Astrocyte of the cerebellum (primary cell): ENCODE data around the gene MEGF10.
"Not testable (repeated sequence)": the region's sequence is repeated elsewhere in the genome, so short reads cannot be mapped to it uniquely, and the experiment has no call there.

Experiments
- DNase-seq: peaks from one replicate; pipeline ENCODE4 v3.0.0-alpha.2; 2011; ENCODE audit warnings: low read depth
- H3K4me3 ChIP-seq: 2 replicates; pipeline ENCODE4 v1.5.1; 2011; ENCODE audit warnings: mild to moderate bottlenecking, low read depth, low read length, moderate library complexity
- CTCF ChIP-seq: IDR thresholded peaks from 2 replicates; pipeline ENCODE4 v1.5.1; 2012; ENCODE audit warnings: low read length, low read depth, moderate library complexity, mild to moderate bottlenecking; ENCODE audit errors: missing control alignments
- in situ Hi-C: cut with HindIII; loops from 2 replicates; pipeline ENCODE4 v1.10.0; 2017; ENCODE audit warnings: low sequenced_read_pairs

The MEGF10 gene

GRCh38 chr5:127293373-127293772 lies 2.8 kb downstream of the MEGF10 start:
- TF ChIP-seq CTCF = no peak
- no peak for DNase-seq
- in situ Hi-C loops = no loop called here
- no peak overlapping the region for H3K4me3 ChIP-seq

GRCh38 chr5:127294829-127295228 lies 4.2 kb downstream of the MEGF10 start:
- TF ChIP-seq CTCF = no peak
- no peak for DNase-seq
- H3K4me3 ChIP-seq = no peak overlapping the region
- in situ Hi-C loops = no loop called here

GRCh38 chr5:127295454-127295853 lies 4.9 kb downstream of the MEGF10 start:
- in situ Hi-C loops = no loop called here
- no peak for DNase-seq
- no peak for TF ChIP-seq CTCF
- H3K4me3 ChIP-seq = no peak overlapping the region

GRCh38 chr5:127296321-127296720 lies 5.7 kb downstream of the MEGF10 start:
- in situ Hi-C loops = no loop called here
- DNase-seq = peak; percentile 40
- H3K4me3 ChIP-seq = no peak overlapping the region
- TF ChIP-seq CTCF = no peak

GRCh38 chr5:127296894-127297293 lies 6.3 kb downstream of the MEGF10 start:
- H3K4me3 ChIP-seq, in situ Hi-C loops, DNase-seq: not testable (repeated sequence)

DNA sequence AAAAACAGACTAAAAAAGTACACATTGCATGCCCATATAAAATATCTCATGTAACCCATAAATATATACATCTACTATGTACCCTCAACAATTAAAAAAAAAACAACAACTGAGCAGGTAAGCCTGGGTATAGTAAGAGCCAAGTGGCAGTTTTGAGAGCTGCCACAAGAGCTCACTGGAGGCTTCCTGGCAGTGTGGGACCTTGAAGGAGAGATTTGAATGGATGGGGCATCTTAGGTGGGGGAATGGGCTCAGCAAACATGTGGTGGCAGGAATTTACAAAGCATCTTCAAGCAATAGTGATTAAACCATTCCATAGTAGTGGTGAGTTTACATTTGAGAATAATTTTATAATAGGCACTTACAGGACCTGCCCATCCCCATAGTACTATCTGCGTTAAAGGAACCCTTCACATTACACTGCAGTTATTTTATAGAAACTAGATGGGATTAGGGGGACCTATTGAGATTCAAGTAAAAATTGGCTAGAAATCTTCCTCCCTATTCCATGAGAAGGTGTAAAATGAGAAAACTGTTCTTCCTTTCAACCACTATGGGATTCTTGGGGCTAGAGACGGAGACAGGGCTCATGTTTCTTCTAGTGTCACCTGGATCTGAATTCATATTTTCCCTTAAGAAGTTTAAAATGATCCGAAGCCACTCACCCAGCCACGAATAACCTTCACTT lies 6.9 kb downstream of the MEGF10 start:
- H3K4me3 ChIP-seq = no peak overlapping the region
- no peak for DNase-seq
- no peak for TF ChIP-seq CTCF
- in situ Hi-C loops = no loop called here

DNA sequence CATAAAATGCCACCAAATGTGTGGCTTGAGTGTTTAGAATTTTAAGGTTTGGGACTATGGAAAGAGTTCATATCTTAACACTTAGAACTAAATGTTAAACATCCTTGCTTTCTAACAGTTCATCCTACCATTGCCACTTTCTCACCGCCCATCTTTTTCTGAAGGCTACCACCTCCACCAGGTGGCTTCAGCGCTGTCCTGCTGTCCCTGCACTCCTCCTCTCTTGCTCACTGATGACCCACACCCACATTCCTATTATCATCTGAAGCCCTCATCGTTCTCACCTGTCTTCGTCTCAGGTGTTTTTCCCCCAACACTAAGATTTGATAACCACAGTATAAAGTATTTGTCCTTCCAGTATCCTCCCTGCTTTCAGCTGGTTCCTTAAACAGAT lies 7.4 kb downstream of the MEGF10 start:
- no peak overlapping the region for H3K4me3 ChIP-seq
- DNase-seq = no peak
- TF ChIP-seq CTCF = no peak
- in situ Hi-C loops = no loop called here
